Nucleus accumbens (tissue), 56 donors: ENCODE data around the gene PZP.

Experiments used
- DNase-seq, 56 donors: peaks; one replicate each; lab custom pipeline; 2025; lab: John Stamatoyannopoulos, UW

PZP gene

DNA sequence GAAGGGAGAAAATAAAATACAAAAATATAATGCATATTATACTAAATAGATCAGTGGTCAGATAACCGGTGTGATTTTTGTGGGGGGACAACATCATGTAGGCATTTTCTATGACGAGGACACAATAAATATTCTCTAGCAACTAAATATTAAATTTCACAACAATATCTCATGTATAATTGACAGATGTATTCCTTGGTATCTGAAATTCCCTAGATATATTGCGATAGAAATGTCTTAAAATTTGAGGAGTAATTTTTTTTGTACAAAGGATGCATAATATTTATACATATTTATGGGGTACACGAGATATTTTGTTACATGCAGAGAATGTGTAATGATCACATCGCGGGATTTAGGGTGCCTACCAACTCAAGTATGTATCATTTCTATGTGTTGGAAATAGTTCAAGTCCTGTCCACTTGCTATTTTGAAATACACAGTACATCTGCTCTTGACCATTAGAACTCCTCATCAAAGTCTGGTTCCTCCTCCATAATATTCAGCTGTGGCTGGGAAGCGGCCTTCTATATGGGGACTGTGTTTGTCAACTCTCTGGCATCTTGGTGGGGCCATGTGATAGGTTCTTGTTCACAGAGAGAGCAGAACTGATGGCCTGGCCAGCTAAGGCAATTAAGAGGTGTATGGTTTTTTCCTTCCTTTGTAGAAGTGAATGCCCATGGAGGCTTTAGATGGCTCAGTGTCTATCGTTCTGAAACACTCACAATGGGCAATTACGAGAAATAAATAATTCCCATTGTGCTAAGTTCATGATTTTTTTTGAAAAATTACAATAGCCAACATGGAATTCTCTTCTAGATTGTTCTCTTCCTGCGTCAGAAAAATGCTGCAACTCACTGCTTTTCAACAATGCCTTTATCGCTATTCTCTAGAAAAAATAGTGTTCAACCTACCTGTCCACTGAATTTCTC is 101.3 kb downstream of the PZP start:
- no peak for DNase-seq

DNA sequence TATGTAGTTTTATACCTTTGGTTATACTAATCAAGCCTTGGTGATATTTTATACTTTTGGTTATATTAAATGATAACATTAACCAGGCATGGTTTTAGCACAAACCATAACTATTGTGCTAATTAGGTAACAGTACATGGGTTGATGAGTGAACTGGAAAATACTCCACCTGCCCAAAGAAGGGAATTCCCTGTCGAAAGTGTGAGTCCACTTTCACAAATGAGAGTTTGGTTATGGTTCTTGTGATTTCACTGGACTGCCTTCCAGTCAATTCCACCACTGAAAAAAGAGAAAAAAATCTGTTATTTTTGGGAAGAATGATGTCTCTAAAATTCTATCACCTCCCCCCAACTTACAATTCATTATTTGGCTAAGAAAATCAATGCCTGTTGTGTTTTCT is 102.1 kb downstream of the PZP start:
- no peak for DNase-seq

DNA sequence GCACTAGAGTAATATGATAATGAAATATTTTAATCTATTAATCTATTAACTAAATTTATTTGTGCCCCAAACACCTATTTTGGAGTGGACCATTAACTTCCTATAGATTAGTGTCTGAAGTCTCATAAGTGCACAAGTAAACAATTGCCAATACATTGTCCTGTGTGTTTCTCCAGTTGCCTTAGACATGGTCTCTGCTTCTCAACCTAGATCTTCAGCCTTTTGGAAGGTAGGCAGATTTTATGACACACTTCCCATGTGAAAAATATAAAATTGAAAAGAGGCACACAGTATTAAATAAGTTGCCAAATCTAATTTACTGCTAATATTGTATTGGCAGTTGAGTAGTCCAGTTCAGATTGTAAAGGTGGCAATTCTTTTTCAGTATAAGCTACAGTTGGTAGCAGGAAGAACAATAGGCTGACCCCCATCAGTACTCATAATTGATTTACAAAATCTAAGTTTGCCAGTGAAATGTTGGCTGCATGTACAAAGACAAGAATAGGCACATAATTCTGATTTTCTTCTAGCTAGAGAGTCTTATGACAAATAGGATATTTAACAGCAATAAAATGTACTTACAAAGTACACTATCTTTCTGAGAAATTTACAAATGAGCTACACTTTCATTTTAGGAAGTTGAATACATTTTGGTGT is 103.3 kb downstream of the PZP start:
- DNase-seq, result no peak

DNA sequence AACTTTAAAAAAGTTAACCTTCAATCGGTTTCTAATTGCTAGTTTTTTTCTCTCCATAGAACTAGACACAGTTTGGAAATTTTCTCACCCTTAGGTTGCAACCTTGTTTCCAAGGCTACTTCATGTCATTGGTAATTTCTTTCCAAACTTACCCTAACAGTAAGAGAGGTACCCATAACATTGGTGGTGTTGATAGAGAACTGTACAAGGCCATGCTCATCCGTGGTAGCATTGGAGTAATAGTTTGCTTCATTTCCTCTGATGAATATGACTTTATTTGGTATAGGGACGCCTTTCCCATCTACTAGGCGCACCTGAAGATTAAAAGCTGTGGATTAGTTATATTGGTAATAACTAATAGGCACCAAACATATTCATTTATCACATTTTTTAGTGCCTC is 104.1 kb downstream of the PZP start:
- no peak for DNase-seq

DNA sequence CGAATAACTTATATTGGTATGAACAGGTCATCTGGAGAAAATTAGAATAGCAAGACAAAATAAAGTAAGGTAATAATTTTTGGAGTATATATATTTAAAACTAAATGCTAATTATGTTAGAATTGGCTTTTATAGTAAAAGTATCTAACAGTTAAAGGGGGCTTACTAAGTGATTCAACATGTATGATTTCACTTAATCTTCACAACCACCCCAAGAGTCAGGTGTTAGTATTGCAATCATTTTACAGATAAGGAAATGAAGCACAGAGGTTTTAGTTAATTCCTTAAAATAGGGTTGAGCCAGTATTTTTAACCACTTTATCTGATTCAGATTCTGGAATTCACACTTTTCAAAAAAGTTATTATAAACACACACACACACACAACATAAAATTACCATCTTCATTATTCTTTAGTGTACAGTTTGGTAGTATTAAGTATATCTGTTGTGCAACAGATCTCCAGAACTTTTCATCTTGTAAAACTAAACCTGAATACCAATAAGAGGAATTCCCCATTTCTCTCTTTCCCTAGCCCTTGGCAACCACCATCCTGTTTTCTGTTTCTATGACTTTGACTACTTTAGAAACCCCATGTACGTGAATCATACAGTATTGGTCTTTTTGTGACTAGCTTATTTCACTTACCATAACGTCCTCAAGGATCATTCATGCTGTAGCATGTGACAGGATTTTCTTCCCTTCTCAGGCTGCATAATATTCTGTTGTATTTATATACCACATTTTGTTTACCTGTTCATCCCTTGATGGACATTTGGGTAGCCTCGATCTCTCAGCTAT is 104.9 kb downstream of the PZP start:
- no peak for DNase-seq

DNA sequence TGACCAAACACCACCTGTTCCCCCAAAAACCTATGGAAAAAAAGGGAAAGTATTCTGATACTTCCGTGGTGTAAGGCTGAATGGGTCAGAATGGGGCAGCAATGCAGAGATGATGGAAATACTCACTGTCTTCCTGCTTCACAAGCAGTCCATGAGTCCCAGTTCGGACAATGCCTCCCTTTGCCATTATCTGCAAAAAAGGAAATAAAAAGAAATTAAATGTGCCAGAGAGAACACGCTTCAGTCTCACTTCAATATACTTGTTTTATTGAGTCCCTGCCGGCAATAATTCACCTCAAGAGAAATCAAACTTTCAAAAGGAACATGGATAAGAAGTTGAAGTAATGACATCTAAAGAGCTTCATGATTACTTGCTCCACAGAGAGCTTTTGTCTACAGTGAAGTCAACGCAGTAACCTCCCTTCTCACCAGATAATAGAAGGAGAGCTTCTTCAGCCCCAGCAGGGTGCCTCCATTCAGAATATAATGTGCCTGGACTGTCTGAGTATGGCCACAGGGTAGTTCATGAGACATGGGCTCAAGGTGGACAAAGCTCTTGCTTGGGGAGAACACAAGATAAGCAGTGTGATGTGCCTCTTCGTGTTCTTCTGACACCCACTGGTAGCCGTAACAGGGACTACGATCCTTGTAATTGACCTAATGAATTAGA is 107.0 kb downstream of the PZP start:
- no peak for DNase-seq

DNA sequence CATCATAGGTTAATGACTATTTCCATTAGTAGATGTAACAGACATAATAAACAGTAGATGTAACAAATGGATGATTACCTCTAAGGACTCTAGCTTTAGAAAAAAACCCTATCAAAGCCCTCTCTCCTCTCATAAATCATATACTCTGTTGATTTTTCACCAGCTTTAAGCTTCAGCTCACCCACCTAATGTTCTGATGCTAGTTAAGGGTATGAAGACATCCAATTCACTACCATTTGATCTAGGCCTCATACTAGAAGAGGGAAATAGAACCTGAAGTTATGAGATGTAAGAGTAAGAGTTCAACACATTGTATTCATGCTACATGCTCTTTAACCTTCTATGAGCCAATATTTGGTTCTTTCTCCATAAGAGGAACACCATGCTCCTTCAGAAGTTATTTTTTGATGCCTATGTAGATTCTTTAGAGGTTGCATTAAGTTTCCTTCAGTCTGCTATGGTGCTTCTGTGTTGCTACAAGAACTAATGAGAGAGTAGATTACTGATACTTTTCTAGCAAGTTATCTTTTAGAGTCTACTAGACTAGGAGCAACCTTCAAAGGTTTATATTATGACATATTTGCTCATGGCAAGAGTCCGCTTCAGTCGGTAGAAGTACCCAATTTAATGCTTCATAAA is 108.5 kb downstream of the PZP start:
- no peak for DNase-seq
